ENCODE data around the gene USP9Y. TPM values are rescaled to one million over a fixed set of nuclear protein-coding genes. Genes with fewer than 3 reads are reported as not detected.

The USP9Y gene
- total and polyA plus RNA-seq, 2 experiments from 2014 or later, result 4.6 to 19.9 TPM

GRCh38 chrY:12741414-12741813 lies 40.4 kb downstream of the USP9Y start:
- no peak overlapping the region for H3K4me3 ChIP-seq
- no peaks in the 10 kb centered on the region for H3F3A ChIP-seq (ENCODE audit: insufficient read depth)
- no peak for DNase-seq
- no peaks in the 10 kb centered on the region for H3K9me3 ChIP-seq (ENCODE audit: low read depth)
- TF ChIP-seq EZH2 (IDR thresholded peaks at IDR 0.05; ENCODE audit: insufficient read depth, poor library complexity, severe bottlenecking), result no peak
- TF ChIP-seq EZH2phosphoT487 (IDR thresholded peaks at IDR 0.05; ENCODE audit: insufficient read depth, low read depth), result no peak
- H3K36me3 ChIP-seq (ENCODE audit: low read depth), result peaks cover 21% of the 10 kb centered on the region; the same call in 1 of the 2 replicates
- no peaks in the 10 kb centered on the region for H3K79me2 ChIP-seq (ENCODE audit: insufficient read depth)
- H3K9me2 ChIP-seq (ENCODE audit: insufficient read depth), result no peaks in the 10 kb centered on the region
- H3K4me1 ChIP-seq (ENCODE audit: insufficient read depth), result no peaks in the 10 kb centered on the region
- H3K4me2 ChIP-seq (ENCODE audit: unreplicated experiment), result no peak overlapping the region
- no peak overlapping the region for H3K9ac ChIP-seq
- H3K27me3 ChIP-seq (replicated peaks; ENCODE audit: insufficient read depth), result no peaks in the 10 kb centered on the region
- no peak overlapping the region for H3K27ac ChIP-seq
- H2AFZ ChIP-seq, result no peak overlapping the region
- 48 to 53% methylated on average over 2 of the region's 2 CpGs for WGBS, 2 experiments (ENCODE audit: low coverage in 1 of 2, low lambda C conversion rate in 2 of 2, missing lambda C conversion rate in 2 of 2)
- no peaks in the 10 kb centered on the region for H4K20me1 ChIP-seq (ENCODE audit: insufficient read depth)
- in situ Hi-C loops (cut with MboI), result no loop called here

GRCh38 chrY:12742725-12743124 lies 41.7 kb downstream of the USP9Y start:
- Histone ChIP-seq H3K9ac (no peak overlapping the region), H2AFZ (no peak overlapping the region), H3K4me1 (ENCODE audit: insufficient read depth) (no peaks in the 10 kb centered on the region), H4K20me1 (ENCODE audit: insufficient read depth) (no peaks in the 10 kb centered on the region), H3K4me3 (no peak overlapping the region), H3K4me2 (ENCODE audit: unreplicated experiment) (no peak overlapping the region), H3K27me3 (replicated peaks; ENCODE audit: insufficient read depth) (no peaks in the 10 kb centered on the region), H3K27ac (no peak overlapping the region), H3F3A (ENCODE audit: insufficient read depth) (no peaks in the 10 kb centered on the region), H3K79me2 (ENCODE audit: insufficient read depth) (no peaks in the 10 kb centered on the region), H3K36me3 (ENCODE audit: low read depth) (peaks cover 21% of the 10 kb centered on the region; the same call in 1 of the 2 replicates), H3K9me2 (ENCODE audit: insufficient read depth) (no peaks in the 10 kb centered on the region), H3K9me3 (ENCODE audit: low read depth) (no peaks in the 10 kb centered on the region)
- 98 to 100% methylated on average over 4 of the region's 4 CpGs for WGBS, 2 experiments (ENCODE audit: low coverage in 1 of 2, low lambda C conversion rate in 2 of 2, missing lambda C conversion rate in 2 of 2)
- in situ Hi-C loops (cut with MboI), result no loop called here
- no peak for DNase-seq
- no peak for TF ChIP-seq EZH2phosphoT487 (IDR thresholded peaks at IDR 0.05; ENCODE audit: insufficient read depth, low read depth)
- TF ChIP-seq EZH2 (IDR thresholded peaks at IDR 0.05; ENCODE audit: insufficient read depth, poor library complexity, severe bottlenecking), result no peak

GRCh38 chrY:12744091-12744490 lies 43.1 kb downstream of the USP9Y start:
- no peak for DNase-seq
- no peaks in the 10 kb centered on the region for H3K27me3 ChIP-seq (replicated peaks; ENCODE audit: insufficient read depth)
- in situ Hi-C loops (cut with MboI), result no loop called here
- no peaks in the 10 kb centered on the region for H3K9me2 ChIP-seq (ENCODE audit: insufficient read depth)
- H3K79me2 ChIP-seq (ENCODE audit: insufficient read depth), result no peaks in the 10 kb centered on the region
- H3K4me1 ChIP-seq (ENCODE audit: insufficient read depth), result no peaks in the 10 kb centered on the region
- no peaks in the 10 kb centered on the region for H3F3A ChIP-seq (ENCODE audit: insufficient read depth)
- H4K20me1 ChIP-seq (ENCODE audit: insufficient read depth), result no peaks in the 10 kb centered on the region
- H3K36me3 ChIP-seq (ENCODE audit: low read depth), result peaks cover 21% of the 10 kb centered on the region; the same call in 1 of the 2 replicates
- no peak overlapping the region for H2AFZ ChIP-seq
- no peak overlapping the region for H3K4me3 ChIP-seq
- TF ChIP-seq EZH2phosphoT487 (IDR thresholded peaks at IDR 0.05; ENCODE audit: insufficient read depth, low read depth) (no peak), EZH2 (IDR thresholded peaks at IDR 0.05; ENCODE audit: insufficient read depth, poor library complexity, severe bottlenecking) (no peak)
- H3K9ac ChIP-seq, result no peak overlapping the region
- no peak overlapping the region for H3K27ac ChIP-seq
- no peaks in the 10 kb centered on the region for H3K9me3 ChIP-seq (ENCODE audit: low read depth)
- no peak overlapping the region for H3K4me2 ChIP-seq (ENCODE audit: unreplicated experiment)
- 92 to 94% methylated on average over 2 of the region's 2 CpGs for WGBS, 2 experiments (ENCODE audit: low coverage in 1 of 2, low lambda C conversion rate in 2 of 2, missing lambda C conversion rate in 2 of 2)

GRCh38 chrY:12749293-12749692 lies 48.3 kb downstream of the USP9Y start:
- no peaks in the 10 kb centered on the region for H3K9me2 ChIP-seq (ENCODE audit: insufficient read depth)
- DNase-seq, result no peak
- H3K36me3 ChIP-seq (ENCODE audit: low read depth), result peaks cover 10% of the 10 kb centered on the region; the same call in 1 of the 2 replicates
- H3F3A ChIP-seq (ENCODE audit: insufficient read depth), result no peaks in the 10 kb centered on the region
- H2AFZ ChIP-seq, result no peak overlapping the region
- no peak overlapping the region for H3K4me2 ChIP-seq (ENCODE audit: unreplicated experiment)
- H3K4me1 ChIP-seq (ENCODE audit: insufficient read depth), result peaks cover 3% of the 10 kb centered on the region; the same call in 1 of the 2 replicates
- 100% methylated on average over 1 of the region's 1 CpG; no CpG with 5 or more reads in 1 of the 2 experiments for WGBS, 2 experiments (ENCODE audit: low coverage in 1 of 2, low lambda C conversion rate in 2 of 2, missing lambda C conversion rate in 2 of 2)
- no peaks in the 10 kb centered on the region for H4K20me1 ChIP-seq (ENCODE audit: insufficient read depth)
- peaks cover under 1% of the 10 kb centered on the region; the same call in 1 of the 2 replicates for H3K79me2 ChIP-seq (ENCODE audit: insufficient read depth)
- TF ChIP-seq EZH2phosphoT487 (IDR thresholded peaks at IDR 0.05; ENCODE audit: insufficient read depth, low read depth) (no peak), EZH2 (IDR thresholded peaks at IDR 0.05; ENCODE audit: insufficient read depth, poor library complexity, severe bottlenecking) (no peak)
- no peaks in the 10 kb centered on the region for H3K9me3 ChIP-seq (ENCODE audit: low read depth)
- no peak overlapping the region for H3K27ac ChIP-seq
- no peak overlapping the region for H3K9ac ChIP-seq
- H3K27me3 ChIP-seq (replicated peaks; ENCODE audit: insufficient read depth), result no peaks in the 10 kb centered on the region
- H3K4me3 ChIP-seq, result no peak overlapping the region
- in situ Hi-C loops (cut with MboI), result no loop called here
